Measurements from ENCODE around the gene ZNF586.

ZNF586 gene

GRCh38 chr19:57813919-57814504 is 44.5 kb downstream of the ZNF586 start:
- peak overlapping the region; percentile 1 for H3K9ac ChIP-seq
- H3K36me3 ChIP-seq (ENCODE audit: control insufficient read depth, insufficient read depth, low read length) = no peaks in the 10 kb centered on the region
- peak overlapping the region; percentile 78 for H3K27ac ChIP-seq
- no peaks in the 10 kb centered on the region for H3K27me3 ChIP-seq (ENCODE audit: control insufficient read depth, insufficient read depth, low read length)
- peaks cover 16% of the 10 kb centered on the region for H3K79me2 ChIP-seq
- peak overlapping the region; percentile 94 for H3K4me3 ChIP-seq (ENCODE audit: low read depth, low read length)
- H3K9me3 ChIP-seq (ENCODE audit: control insufficient read depth, low read length) = no peaks in the 10 kb centered on the region
- H3K4me1 ChIP-seq = peaks cover 13% of the 10 kb centered on the region
- peak overlapping the region; percentile 92 for H3K4me2 ChIP-seq (ENCODE audit: low read length)
- no peak for TF ChIP-seq CTCF (IDR thresholded peaks at IDR 0.05)
- peak overlapping the region; percentile 87 for H2AFZ ChIP-seq

- peak within 1 kb of the TSS; percentile 94 for H3K4me3 ChIP-seq (ENCODE audit: low read depth, low read length)
- H3K9me3 ChIP-seq (ENCODE audit: control insufficient read depth, low read length) = no peaks in the 10 kb centered on the region
- no peaks in the 10 kb centered on the region for H3K36me3 ChIP-seq (ENCODE audit: control insufficient read depth, insufficient read depth, low read length)
- H2AFZ ChIP-seq = peak within 1 kb of the TSS; percentile 87
- H3K27me3 ChIP-seq (ENCODE audit: control insufficient read depth, insufficient read depth, low read length) = no peaks in the 10 kb centered on the region
- peaks cover 13% of the 10 kb centered on the region for H3K4me1 ChIP-seq
- H3K27ac ChIP-seq = peak within 1 kb of the TSS; percentile 78
- H3K9ac ChIP-seq = peak within 1 kb of the TSS; percentile 1
- peak within 1 kb of the TSS; percentile 92 for H3K4me2 ChIP-seq (ENCODE audit: low read length)
- H3K79me2 ChIP-seq = peaks cover 16% of the 10 kb centered on the region
- TF ChIP-seq CTCF (IDR thresholded peaks at IDR 0.05) = no peak
Measured at GRCh38 chr19:57814505-57815246, 45.2 kb downstream of the ZNF586 start, which contains the start of gene ZNF552. Gene ZNF552 (minus strand): TSS chr19:57814913. CDS start chr19:57814743, 170 bp downstream.

DNA sequence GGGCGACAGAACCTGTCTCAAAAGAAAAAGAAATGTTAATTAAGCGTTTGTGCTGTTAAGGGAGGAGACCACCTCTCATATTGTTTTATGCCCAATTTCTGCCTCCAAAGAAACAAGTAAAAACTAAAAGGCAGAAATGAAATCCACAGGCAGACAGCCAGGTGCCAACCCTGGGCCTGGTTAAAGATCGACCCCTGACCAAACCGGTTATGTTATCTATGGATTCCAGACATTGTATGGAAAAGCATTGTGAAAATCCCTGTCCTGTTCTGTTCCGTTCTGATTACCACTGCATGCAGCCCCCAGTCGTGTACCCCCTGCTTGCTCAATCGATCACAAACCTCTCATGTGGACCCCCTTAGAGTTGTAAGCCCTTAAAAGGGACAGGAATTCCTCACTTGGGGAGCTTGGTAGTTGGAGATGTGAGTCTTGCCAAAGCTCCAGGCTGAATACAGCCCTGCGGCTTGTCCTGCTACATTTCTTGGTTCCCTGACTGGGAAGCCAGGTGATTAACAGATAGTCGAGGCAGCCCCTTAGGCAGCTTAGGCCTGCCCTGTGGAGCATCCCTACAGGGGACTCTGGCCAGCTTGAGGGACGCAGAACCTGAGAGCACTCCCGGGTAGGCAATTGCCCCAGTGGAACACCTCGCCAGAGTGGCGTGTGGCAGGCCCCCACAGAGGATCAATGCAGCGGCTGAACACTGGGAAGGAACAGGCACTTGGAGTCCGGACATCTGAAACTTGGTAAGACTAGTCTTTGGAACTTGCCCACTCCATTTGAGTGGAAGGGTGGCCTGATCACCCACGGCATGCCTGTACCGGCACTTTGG is 46.0 kb downstream of the ZNF586 start:
- Histone ChIP-seq H3K27ac (peak overlapping the region; percentile 78), H3K36me3 (ENCODE audit: control insufficient read depth, insufficient read depth, low read length) (no peaks in the 10 kb centered on the region), H3K4me2 (ENCODE audit: low read length) (peak overlapping the region; percentile 92), H3K9me3 (ENCODE audit: control insufficient read depth, low read length) (no peaks in the 10 kb centered on the region), H2AFZ (peak overlapping the region; percentile 87), H3K79me2 (peaks cover 13% of the 10 kb centered on the region), H3K27me3 (ENCODE audit: control insufficient read depth, insufficient read depth, low read length) (no peaks in the 10 kb centered on the region), H3K4me1 (peaks cover 11% of the 10 kb centered on the region), H3K9ac (no peak overlapping the region), H3K4me3 (ENCODE audit: low read depth, low read length) (peak overlapping the region; percentile 94)
- TF ChIP-seq CTCF (IDR thresholded peaks at IDR 0.05) = no peak

- Histone ChIP-seq H3K4me3 (ENCODE audit: low read depth, low read length) (no peak overlapping the region), H3K9me3 (ENCODE audit: control insufficient read depth, low read length) (no peaks in the 10 kb centered on the region), H3K4me1 (peaks cover 3% of the 10 kb centered on the region), H3K9ac (no peak overlapping the region), H2AFZ (no peak overlapping the region), H3K27ac (no peak overlapping the region), H3K79me2 (peaks cover 9% of the 10 kb centered on the region), H3K27me3 (ENCODE audit: control insufficient read depth, insufficient read depth, low read length) (no peaks in the 10 kb centered on the region), H3K36me3 (ENCODE audit: control insufficient read depth, insufficient read depth, low read length) (no peaks in the 10 kb centered on the region), H3K4me2 (ENCODE audit: low read length) (no peak overlapping the region)
- no peak for TF ChIP-seq CTCF (IDR thresholded peaks at IDR 0.05)
Measured at GRCh38 chr19:57816652-57817051, 47.2 kb downstream of the ZNF586 start.
